Peyer's patch (tissue), 4 donors: ENCODE data around the gene TBL1XR1. TPM values are rescaled to one million over a fixed set of nuclear protein-coding genes. Genes with fewer than 3 reads are reported as not detected.
A peak's percentile ranks its signal among the peaks of the same experiment; 100 is the strongest.

Experiments used
- DNase-seq, 3 donors: peaks; one replicate each; pipeline ENCODE4 v3.0.0-alpha.2; 2017 to 2019
- H3K27ac ChIP-seq, 4 donors: fragments of 200-600 bp; sonication (generic); one replicate each; pipeline ENCODE4 v1.5.1; 2016 to 2019
- H3K27me3 ChIP-seq, 2 donors: fragments of 200-600 bp; sonication (generic); one replicate each; pipeline ENCODE4 v1.5.1; 2019
- H3K36me3 ChIP-seq, 3 donors: fragments of 200-600 bp; sonication (generic); one replicate each; pipeline ENCODE4 v1.5.1; 2016 to 2019
- H3K4me1 ChIP-seq, 4 donors: fragments of 200-600 bp; sonication (generic); one replicate each; pipeline ENCODE4 v1.5.1; 2016 to 2019
- H3K4me3 ChIP-seq, 4 donors: fragments of 200-600 bp; sonication (generic); 1 replicate in 3 of 4; 2 replicates in 1 of 4; pipeline ENCODE4 v1.5.1; 2016 to 2019; ENCODE audit warnings: mild to moderate bottlenecking in 1 of 4
- H3K9me3 ChIP-seq, 4 donors: fragments of 200-600 bp; sonication (generic); one replicate each; pipeline ENCODE4 v1.5.1; 2016 to 2019; ENCODE audit warnings: mild to moderate bottlenecking in 1 of 4
- CTCF ChIP-seq, 6 experiments: fragments of 450-650 bp in 4 of 6; fragments of 200-600 bp in 2 of 6; sonication (generic) in 1 of 6; IDR thresholded peaks; one replicate each; pipeline ENCODE4 v1.5.1; 2017 to 2019; ENCODE audit warnings: antibody characterized with exemption in 6 of 6, mild to moderate bottlenecking in 3 of 6, moderate library complexity in 1 of 6
- POLR2A ChIP-seq, 2 donors: fragments of 450-650 bp; IDR thresholded peaks; one replicate each; pipeline ENCODE4 v1.5.1; 2017; ENCODE audit warnings: antibody characterized with exemption in 2 of 2, mild to moderate bottlenecking in 2 of 2, moderate library complexity in 2 of 2
- total RNA-seq, 4 donors: library from RNA; depleted of rRNA; stranded (reverse); fragments of >200 nt; gene quantifications; one replicate each; pipeline ENCODE4 v1.1.0, GENCODE V29; 2016

Gene TBL1XR1
- total RNA-seq, 4 donors from 2014 or later: 40.7 to 81.7 (median 69.4) TPM

GRCh38 chr3:177147790-177148189 is 49.5 kb downstream of the TBL1XR1 start:
- no peak for TF ChIP-seq CTCF (IDR thresholded peaks at IDR 0.05)
- no peak for TF ChIP-seq POLR2A (IDR thresholded peaks at IDR 0.05)
- no peak overlapping the region for H3K4me3 ChIP-seq
- peaks cover 0 to 45% (median 7%) of the 10 kb centered on the region in 4 donors for H3K4me1 ChIP-seq
- no peaks in the 10 kb centered on the region for H3K9me3 ChIP-seq
- no peaks in the 10 kb centered on the region for H3K36me3 ChIP-seq
- H3K27me3 ChIP-seq: no peaks in the 10 kb centered on the region
- H3K27ac ChIP-seq: no peak overlapping the region
- no peak for DNase-seq

- DNase-seq: no peak
- Histone ChIP-seq H3K4me3 (no peak overlapping the region), H3K9me3 (no peaks in the 10 kb centered on the region), H3K27ac (no peak overlapping the region), H3K4me1 (peaks cover 0 to 57% (median 9%) of the 10 kb centered on the region in 4 donors), H3K36me3 (no peaks in the 10 kb centered on the region), H3K27me3 (no peaks in the 10 kb centered on the region)
- no peak for TF ChIP-seq CTCF (IDR thresholded peaks at IDR 0.05)
- TF ChIP-seq POLR2A (IDR thresholded peaks at IDR 0.05): no peak
Measured at GRCh38 chr3:177146646-177147045, 50.6 kb downstream of the TBL1XR1 start.

GRCh38 chr3:177145954-177146353 is 51.3 kb downstream of the TBL1XR1 start:
- no peaks in the 10 kb centered on the region for H3K27me3 ChIP-seq
- no peaks in the 10 kb centered on the region for H3K9me3 ChIP-seq
- peaks cover 0 to 52% (median 6%) of the 10 kb centered on the region in 4 donors for H3K4me1 ChIP-seq
- no peaks in the 10 kb centered on the region for H3K36me3 ChIP-seq
- no peak overlapping the region for H3K4me3 ChIP-seq
- no peak for DNase-seq
- TF ChIP-seq CTCF (IDR thresholded peaks at IDR 0.05) (no peak), POLR2A (IDR thresholded peaks at IDR 0.05) (no peak)
- peak overlapping the region in 1 of 4 donors; percentile 38 for H3K27ac ChIP-seq

- H3K4me1 ChIP-seq: peaks cover 0 to 48% (median 6%) of the 10 kb centered on the region in 4 donors
- DNase-seq: no peak
- H3K27me3 ChIP-seq: no peaks in the 10 kb centered on the region
- no peak overlapping the region for H3K4me3 ChIP-seq
- no peak for TF ChIP-seq CTCF (IDR thresholded peaks at IDR 0.05)
- TF ChIP-seq POLR2A (IDR thresholded peaks at IDR 0.05): no peak
- no peaks in the 10 kb centered on the region for H3K36me3 ChIP-seq
- H3K9me3 ChIP-seq: no peaks in the 10 kb centered on the region
- H3K27ac ChIP-seq: peak overlapping the region in 1 of 4 donors; percentile 38
Measured at GRCh38 chr3:177145381-177145780, 51.9 kb downstream of the TBL1XR1 start.

GRCh38 chr3:177144922-177145321 is 52.4 kb downstream of the TBL1XR1 start:
- H3K27ac ChIP-seq: peak overlapping the region in 1 of 4 donors; percentile 38
- DNase-seq: no peak

GRCh38 chr3:177141899-177142646 is 55.2 kb downstream of the TBL1XR1 start:
- H3K4me3 ChIP-seq: no peak overlapping the region
- H3K36me3 ChIP-seq: no peaks in the 10 kb centered on the region
- no peaks in the 10 kb centered on the region for H3K27me3 ChIP-seq
- no peak overlapping the region for H3K27ac ChIP-seq
- peaks cover 0 to 33% (median 2%) of the 10 kb centered on the region in 4 donors for H3K4me1 ChIP-seq
- H3K9me3 ChIP-seq: no peaks in the 10 kb centered on the region
- TF ChIP-seq POLR2A (IDR thresholded peaks at IDR 0.05) (no peak), CTCF (IDR thresholded peaks at IDR 0.05) (no peak)
- no peak for DNase-seq

More at GRCh38 chr3:177144922-177145321, 52.4 kb downstream of the TBL1XR1 start:
- Histone ChIP-seq H3K4me3 (no peak overlapping the region), H3K36me3 (no peaks in the 10 kb centered on the region), H3K9me3 (no peaks in the 10 kb centered on the region), H3K4me1 (peaks cover 0 to 43% (median 3%) of the 10 kb centered on the region in 4 donors), H3K27me3 (no peaks in the 10 kb centered on the region)
- no peak for TF ChIP-seq POLR2A (IDR thresholded peaks at IDR 0.05)
